ENCODE results near the gene PACC1. TPM values are rescaled to one million over a fixed set of nuclear protein-coding genes. Genes with fewer than 3 reads are reported as not detected.
"Not testable (repeated sequence)": the region's sequence is repeated elsewhere in the genome, so short reads cannot be mapped to it uniquely, and the experiment has no call there.

The PACC1 gene
- polyA plus RNA-seq, 3 donors = 11.5 to 13.2 (median 12.5) TPM

DNA sequence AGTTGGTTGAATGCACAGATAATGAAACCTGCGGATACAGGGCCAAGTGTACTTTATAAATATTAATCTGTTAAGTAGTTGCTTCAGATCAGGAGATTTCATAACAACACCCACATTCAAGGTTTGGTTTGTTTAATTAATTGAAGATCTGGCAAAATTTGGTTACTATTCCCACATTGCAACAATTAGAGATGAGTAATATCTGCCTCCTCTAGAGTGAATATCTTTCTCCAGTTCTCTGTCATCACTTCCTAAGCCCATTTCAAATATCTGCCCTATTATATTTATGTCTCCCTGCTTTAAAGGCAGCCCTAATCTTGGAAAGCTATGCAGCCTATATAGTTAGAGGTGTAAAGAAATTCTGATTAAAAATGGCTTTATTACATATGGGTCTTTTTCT lies 68.1 kb downstream of the PACC1 start:
- DNase-seq (ENCODE audit: low read depth in 3 of 3, low spot score in 2 of 3) = no peak

DNA sequence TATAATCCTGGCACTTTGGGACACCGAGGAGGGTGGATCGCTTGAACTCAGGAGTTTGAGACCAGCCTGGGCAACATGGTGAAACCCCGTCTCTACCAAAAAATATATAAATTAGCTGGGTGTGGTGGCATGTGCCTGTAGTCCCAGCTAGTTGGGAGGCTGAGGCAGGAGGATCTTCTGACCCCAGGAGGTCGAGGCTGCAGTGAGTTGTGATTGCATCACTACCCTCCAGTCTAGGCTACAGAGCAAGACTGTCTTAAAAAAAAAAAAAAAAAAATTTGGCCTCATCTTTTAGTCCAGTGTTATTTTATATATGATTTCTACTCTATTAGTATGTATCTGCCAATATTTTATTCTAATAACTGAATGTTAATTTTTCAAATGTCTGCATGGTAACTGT lies 69.8 kb downstream of the PACC1 start:
- no peak for DNase-seq (ENCODE audit: low read depth in 3 of 3, low spot score in 2 of 3)

DNA sequence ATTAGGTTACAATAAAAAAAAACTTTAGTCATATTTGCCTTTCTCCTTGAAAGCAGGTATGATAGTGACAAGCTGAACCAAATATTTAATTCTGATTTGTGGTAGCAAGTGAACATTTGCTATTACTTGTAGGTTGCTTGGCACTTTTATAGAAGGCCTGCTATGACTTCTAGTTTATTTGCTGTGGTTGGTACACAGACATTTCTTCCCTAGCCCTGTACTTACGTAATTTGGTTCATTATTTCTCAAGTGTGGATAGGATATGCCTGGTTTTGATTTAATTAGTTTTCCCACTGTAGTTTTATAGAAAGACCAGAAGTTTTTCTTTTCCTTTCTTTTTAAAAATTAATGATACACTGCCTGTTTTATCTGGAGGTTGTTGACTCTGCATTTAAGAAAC lies 73.6 kb downstream of the PACC1 start:
- DNase-seq (ENCODE audit: low read depth in 3 of 3, low spot score in 2 of 3) = no peak

DNA sequence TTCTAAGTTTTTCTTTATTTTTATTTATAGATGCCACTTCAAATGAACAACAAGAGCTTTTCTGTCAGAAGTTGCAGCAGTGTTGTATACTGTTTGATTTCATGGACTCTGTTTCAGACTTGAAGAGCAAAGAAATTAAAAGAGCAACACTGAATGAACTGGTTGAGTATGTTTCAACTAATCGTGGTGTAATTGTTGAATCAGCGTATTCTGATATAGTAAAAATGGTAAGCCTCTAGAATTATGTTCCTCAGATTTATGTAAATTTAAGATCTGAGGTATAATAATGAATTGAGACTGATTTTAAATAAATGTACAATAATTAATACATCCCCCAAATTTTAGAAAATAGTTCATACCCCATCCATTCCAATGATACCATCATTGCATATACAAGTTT lies 85.6 kb downstream of the PACC1 start:
- no peak for DNase-seq (ENCODE audit: low read depth in 3 of 3, low spot score in 2 of 3)

DNA sequence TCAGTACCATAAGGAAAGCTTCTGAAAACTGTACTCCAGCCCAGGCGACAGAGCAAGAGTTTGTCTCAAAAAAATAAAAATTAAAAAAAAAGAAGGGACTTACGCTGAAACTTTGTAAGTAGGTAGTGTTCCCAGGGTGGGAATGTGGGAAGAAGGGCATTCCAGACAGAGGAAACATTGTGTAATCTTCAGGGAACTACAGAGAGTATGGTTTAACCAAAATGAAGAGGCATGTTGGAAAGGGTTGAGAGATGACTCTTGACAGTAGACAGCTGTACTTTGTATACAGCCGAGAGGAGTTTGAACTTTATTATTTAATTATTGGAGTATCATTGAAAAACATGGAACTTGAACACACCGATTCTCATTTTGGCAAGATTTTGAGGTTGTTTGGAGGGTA lies 86.4 kb downstream of the PACC1 start:
- DNase-seq (ENCODE audit: low read depth in 3 of 3, low spot score in 2 of 3) = no peak

DNA sequence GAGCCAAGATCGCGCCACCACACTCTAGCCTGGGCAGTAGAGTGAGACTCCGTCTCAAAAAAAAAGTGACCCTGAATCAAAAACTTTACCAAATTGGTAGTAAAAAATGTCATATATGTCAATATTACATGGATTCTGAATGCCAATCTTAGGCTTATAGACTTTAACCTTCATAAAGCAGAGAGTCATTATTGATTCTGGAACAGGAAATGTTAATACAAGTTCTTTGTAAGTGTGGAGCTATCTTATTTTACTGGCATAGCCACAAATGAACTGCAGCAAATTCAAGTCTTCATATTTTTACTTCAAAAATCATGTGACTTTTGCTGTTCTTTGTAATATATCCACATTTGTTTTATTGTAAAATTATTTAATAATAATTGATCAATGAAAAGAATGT lies 88.1 kb downstream of the PACC1 start:
- DNase-seq (ENCODE audit: low read depth in 3 of 3, low spot score in 2 of 3) = no peak

DNA sequence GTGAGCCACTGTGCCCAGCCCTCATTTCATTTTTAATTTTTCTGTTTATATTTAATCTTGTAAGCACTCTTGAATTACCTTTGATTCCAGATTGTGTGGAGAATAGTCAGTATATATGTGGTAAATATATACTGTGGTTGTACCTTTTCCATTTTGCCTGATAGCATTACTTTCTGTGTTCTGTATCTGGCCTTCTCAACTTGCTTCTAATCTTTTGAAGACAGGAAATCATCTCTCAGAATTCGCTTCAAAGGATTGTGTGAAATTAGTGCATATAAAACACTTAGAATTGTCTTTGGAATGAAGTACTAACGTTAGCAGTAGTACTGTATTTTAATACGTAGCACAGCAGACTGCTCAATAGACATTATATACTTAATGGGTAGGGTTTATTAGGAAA lies 91.6 kb downstream of the PACC1 start:
- DNase-seq (ENCODE audit: low read depth in 3 of 3, low spot score in 2 of 3) = no peak

DNA sequence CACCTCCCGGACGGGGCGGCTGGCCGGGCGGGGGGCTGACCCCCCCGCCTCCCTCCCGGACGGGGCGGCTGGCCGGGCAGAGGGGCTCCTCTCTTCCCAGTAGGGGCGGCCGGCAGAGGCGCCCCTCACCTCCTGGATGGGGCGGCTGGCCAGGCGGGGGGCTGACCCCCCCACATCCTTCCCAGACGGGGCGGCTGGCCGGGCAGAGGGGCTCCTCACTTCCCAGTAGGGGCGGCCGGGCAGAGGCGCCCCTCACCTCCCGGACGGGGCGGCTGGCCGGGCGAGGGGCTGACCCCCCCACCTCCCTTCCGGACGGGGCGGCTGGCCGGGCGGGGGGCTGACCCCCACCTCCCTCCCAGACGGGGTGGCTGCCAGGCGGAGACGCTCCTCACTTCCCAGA lies 93.7 kb downstream of the PACC1 start:
- not testable (repeated sequence) for DNase-seq (ENCODE audit: low read depth in 3 of 3, low spot score in 2 of 3)

DNA sequence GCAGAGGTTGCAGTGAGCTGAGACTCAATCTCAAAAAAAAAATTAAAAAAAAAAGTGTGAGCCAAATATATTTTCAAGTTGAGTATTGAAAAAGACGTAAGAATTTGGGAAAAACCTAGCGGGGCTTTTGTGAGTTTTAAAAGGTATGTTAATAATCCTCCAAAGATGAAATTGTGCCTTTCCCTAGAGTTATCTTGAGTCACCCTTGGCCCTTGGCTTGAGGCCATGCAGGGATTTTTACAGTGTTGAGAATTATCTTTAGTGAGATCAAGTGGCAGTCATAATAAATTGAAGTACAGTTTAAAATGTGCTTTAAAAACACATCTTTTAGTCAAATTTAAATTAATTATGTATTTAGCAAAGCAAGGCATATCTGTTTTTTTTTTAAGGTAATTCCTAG lies 96.8 kb downstream of the PACC1 start:
- DNase-seq (ENCODE audit: low read depth in 3 of 3, low spot score in 2 of 3) = no peak

DNA sequence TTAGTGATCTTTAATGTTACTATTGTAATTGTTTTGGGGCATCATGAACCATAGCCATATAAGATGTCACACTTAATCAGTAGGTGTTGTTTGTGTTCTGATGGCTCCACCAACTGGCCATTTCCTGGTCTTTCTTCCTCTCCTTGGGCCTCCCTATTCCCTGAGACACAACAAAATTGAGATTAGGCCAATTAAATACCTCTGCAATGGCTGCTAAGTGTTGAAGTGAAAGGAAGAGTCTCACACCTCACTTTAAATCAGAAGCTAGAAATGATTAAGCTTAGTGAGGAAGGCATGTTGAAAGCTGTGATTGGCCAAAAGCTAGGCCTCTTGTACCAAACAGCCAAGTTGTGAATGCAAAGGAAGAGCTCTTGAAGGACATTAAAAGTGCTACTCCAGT lies 98.8 kb downstream of the PACC1 start:
- DNase-seq (ENCODE audit: low read depth in 3 of 3, low spot score in 2 of 3) = no peak

DNA sequence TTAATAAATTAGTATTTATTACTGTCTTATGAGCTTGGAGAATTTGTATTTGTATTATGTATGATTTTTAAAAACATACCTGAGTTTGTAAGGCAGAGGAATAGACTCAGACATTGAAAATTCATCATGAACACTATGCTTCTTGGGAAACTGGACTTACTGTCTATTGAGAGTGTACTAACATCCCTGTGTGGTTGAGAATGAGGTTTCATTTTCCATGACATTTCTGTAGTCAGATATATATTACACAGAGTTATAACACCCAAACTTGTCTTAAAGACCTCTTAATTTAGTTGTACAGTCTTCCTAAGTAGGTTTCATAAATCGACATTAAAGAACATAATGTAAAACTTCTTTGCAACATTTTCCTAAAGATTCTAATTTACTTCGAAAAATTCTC lies 99.5 kb downstream of the PACC1 start:
- DNase-seq (ENCODE audit: low read depth in 3 of 3, low spot score in 2 of 3) = no peak

Other genes with a start within 250 kb of the PACC1 start
- 10 to 100 TPM; 40.7 to 41.3 (median 41.1) TPM for gene PPP2R5A, start 129.5 kb downstream of the PACC1 start, polyA plus RNA-seq (ENCODE audit: insufficient read length in 3 of 3)
- gene NENF, start 18.0 kb upstream of the PACC1 start, polyA plus RNA-seq (ENCODE audit: insufficient read length in 3 of 3) = 10 to 100 TPM; 39.0 to 41.2 (median 40.9) TPM
- 10 to 100 TPM in 2 of 3 donors, 1 to 10 TPM in 1; 8.0 to 44.0 (median 13.3) TPM for gene ATF3, start 193.9 kb upstream of the PACC1 start, polyA plus RNA-seq (ENCODE audit: insufficient read length in 3 of 3)